GM12892 (cell line): ENCODE results near the gene COL15A1.

Experiments used
- POLR2A ChIP-seq: IDR thresholded peaks from 2 replicates; pipeline ENCODE4 v1.6.1; 2011; ENCODE audit warnings: low read depth, low read length, control low read depth
- POLR2AphosphoS5 ChIP-seq: IDR thresholded peaks from 2 replicates; pipeline ENCODE4 v1.6.1; 2011; ENCODE audit warnings: low read depth, low read length, control low read depth

- TF ChIP-seq POLR2A, result no peak
- no peak for TF ChIP-seq POLR2AphosphoS5
Observed at GRCh38 chr9:99063522-99063921, 119.8 kb downstream of the COL15A1 start.
